Uterus (tissue), 2 donors: ENCODE data around the gene SLC7A7.

Source experiments
- CTCF ChIP-seq, 4 experiments: fragments of 200-600 bp in 2 of 4; fragments of 450-650 bp in 2 of 4; sonication (generic) in 2 of 4; IDR thresholded peaks; one replicate each; pipeline ENCODE4 v1.5.1; 2016 to 2019; ENCODE audit warnings: antibody characterized with exemption in 4 of 4, mild to moderate bottlenecking in 2 of 4, moderate library complexity in 1 of 4
- POLR2A ChIP-seq, 2 donors: fragments of 450-650 bp; IDR thresholded peaks; one replicate each; pipeline ENCODE4 v1.6.1; 2016; ENCODE audit warnings: antibody characterized with exemption in 2 of 2, mild to moderate bottlenecking in 1 of 2, moderate library complexity in 1 of 2

GRCh38 chr14:22836301-22837113, 21.3 kb upstream of the SLC7A7 start, which contains the start of gene MMP14:
- TF ChIP-seq CTCF (IDR thresholded peaks at IDR 0.05) (peak; percentile 62 to 79 (median 69)), POLR2A (IDR thresholded peaks at IDR 0.05) (peak; percentile 79 to 85)
